Measurements from ENCODE around the gene MCL1.

MCL1 gene

DNA sequence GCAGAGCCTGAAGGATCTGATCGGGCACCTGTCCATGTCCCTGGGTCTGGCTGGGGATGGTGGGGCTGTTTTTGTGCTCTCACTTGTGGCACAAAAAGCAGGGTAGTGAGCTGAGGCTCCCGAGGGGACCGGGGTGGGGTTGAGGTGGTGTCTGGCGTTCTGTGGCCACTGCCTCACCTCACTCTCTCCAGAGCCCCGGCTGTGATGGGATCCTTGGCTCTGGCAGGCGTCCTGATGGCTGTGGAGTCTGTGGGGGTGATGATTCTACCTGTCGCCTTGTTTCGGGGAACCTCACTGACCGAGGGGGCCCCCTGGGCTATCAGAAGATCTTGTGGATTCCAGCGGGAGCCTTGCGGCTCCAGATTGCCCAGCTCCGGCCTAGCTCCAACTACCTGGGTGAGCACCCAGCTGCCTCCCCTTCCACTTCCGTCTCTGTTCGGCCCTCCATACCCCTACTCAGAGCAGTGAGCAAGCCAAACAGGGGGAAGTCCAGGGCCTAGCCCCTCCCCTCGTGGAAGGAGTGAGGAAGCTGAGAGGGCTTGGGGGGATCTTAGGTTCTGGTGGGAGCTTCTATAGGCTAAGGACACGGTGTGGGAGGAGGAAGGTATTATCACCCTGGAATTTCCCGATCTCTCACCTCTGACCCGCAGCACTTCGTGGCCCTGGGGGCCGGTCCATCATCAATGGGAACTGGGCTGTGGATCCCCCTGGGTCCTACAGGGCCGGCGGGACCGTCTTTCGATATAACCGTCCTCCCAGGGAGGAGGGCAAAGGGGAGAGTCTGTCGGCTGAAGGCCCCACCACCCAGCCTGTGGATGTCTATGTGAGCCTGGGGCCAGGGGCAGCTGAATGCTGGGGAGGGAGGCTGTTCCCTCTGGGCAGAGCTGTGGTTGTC, 23.2 kb downstream of the MCL1 start:
- no peak for DNase-seq (ENCODE audit: low spot score)

DNA sequence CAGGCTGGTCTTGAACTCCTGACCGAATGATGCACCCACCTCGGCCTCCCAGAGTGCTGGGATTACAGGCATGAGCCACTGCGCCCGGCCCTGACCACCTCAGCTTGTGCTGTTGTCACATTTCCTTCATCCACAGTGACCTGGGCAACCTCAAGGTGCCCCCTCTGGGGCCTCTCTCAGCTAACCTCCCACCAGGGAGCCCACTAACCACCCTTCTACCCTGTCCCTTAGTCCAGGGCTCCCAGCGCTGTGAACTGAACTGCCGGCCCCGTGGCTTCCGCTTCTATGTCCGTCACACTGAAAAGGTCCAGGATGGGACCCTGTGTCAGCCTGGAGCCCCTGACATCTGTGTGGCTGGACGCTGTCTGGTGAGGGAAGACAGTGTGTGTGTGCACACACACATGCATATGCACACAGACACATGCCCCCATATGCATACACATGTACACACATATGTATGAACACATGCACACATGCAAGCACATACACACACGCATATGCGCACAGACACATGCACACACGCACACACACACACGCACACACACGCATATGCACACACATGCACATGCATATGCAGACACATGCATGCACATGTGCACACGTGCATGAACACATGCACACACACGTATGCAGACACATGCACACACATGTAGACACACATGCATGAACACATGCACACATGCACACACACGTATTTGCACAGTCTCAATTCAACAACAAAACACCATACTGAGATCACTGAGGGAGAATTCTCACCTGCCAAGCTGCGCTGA, 24.0 kb downstream of the MCL1 start:
- DNase-seq (ENCODE audit: low spot score): no peak

DNA sequence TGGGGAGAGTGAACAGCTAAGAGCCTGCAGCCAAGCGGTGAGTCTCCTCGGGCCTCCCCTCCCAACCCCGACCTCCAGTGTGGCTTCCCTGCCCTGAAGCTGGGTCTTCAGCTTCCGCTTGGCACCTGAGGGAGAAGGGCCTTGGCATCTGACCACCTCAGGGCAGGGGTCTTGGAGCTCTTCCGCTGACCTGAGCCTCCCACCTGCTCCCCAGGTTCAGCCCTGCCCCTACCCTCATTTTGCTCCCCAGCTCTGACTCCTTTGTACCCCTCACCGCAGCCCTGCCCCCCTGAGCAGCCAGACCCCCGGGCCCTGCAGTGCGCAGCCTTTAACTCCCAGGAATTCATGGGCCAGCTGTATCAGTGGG, 25.3 kb downstream of the MCL1 start:
- no peak for DNase-seq (ENCODE audit: low spot score)

DNA sequence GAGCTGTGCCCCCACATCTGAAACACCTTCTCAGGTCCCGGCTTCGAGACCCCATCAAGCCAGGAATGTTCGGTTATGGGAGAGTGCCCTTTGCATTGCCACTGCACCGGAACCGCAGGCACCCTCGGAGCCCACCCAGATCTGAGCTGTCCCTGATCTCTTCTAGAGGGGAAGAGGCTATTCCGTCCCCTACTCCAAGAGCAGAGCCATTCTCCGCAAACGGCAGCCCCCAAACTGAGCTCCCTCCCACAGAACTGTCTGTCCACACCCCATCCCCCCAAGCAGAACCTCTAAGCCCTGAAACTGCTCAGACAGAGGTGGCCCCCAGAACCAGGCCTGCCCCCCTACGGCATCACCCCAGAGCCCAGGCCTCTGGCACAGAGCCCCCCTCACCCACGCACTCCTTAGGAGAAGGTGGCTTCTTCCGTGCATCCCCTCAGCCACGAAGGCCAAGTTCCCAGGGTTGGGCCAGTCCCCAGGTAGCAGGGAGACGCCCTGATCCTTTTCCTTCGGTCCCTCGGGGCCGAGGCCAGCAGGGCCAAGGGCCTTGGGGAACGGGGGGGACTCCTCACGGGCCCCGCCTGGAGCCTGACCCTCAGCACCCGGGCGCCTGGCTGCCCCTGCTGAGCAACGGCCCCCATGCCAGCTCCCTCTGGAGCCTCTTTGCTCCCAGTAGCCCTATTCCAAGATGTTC, 25.9 kb downstream of the MCL1 start:
- no peak for DNase-seq (ENCODE audit: low spot score)

DNA sequence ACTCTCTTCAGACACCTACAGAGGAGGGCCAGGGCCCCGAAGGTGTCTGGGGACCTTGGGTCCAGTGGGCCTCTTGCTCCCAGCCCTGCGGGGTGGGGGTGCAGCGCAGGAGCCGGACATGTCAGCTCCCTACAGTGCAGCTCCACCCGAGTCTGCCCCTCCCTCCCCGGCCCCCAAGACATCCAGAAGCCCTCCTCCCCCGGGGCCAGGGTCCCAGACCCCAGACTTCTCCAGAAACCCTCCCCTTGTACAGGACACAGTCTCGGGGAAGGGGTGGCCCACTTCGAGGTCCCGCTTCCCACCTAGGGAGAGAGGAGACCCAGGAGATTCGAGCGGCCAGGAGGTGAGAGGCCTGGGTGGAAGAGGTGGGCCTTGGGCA, 26.5 kb downstream of the MCL1 start:
- no peak for DNase-seq (ENCODE audit: low spot score)

DNA sequence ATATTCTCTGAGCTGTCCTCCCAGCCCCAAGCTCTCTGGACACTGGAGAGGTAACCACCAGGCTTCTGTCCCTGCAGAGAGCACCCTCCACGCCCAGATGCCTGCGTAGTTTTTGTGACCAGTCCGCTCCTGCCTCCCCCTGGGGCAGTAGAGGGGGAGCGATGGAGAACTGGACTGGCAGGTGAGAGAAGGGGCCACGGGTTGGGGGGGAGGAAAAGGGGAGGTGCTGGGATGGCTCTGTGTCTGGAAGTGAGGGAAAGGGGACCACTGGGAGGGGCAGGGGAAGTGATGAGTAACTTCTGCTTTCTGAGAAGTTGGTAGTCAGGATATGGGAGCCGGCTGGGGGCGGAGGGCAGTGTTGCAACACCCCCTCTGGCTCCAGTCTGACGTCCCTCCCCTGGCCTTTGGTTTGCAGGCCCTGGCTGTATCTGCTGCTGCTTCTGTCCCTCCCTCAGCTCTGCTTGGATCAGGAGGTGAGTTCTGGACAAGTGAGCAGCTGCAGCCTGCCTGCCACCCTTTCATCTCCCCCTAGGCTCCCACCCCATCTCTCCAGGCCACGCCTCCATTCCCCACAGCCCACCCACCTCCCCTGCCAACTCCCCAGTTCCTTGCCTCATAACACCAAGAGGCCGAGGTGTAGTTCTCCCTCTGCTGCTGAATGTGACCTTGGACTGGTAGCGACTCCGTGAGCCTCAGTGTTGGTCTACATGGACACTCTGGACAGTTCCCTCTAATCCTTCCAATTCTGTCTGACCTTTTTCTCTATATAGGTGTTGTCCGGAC, 27.1 kb downstream of the MCL1 start:
- no peak for DNase-seq (ENCODE audit: low spot score)

DNA sequence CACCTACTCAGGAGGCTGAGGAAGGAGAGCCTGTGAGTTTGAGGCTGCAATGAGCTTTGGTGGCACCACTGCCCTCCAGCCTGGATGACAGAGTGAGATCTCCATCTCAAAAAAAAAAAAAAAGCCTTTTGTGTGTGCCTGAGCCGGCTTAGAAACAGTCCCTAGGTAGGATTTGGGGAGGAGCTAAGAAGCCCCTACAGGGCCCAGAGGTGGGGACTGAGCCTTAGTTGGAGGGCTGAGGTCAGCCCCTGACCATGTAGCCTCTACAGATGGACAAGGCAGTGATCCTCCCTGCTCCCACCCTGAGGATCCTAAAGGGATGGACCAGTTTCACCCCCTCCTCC, 27.7 kb downstream of the MCL1 start:
- no peak for DNase-seq (ENCODE audit: low spot score)

DNA sequence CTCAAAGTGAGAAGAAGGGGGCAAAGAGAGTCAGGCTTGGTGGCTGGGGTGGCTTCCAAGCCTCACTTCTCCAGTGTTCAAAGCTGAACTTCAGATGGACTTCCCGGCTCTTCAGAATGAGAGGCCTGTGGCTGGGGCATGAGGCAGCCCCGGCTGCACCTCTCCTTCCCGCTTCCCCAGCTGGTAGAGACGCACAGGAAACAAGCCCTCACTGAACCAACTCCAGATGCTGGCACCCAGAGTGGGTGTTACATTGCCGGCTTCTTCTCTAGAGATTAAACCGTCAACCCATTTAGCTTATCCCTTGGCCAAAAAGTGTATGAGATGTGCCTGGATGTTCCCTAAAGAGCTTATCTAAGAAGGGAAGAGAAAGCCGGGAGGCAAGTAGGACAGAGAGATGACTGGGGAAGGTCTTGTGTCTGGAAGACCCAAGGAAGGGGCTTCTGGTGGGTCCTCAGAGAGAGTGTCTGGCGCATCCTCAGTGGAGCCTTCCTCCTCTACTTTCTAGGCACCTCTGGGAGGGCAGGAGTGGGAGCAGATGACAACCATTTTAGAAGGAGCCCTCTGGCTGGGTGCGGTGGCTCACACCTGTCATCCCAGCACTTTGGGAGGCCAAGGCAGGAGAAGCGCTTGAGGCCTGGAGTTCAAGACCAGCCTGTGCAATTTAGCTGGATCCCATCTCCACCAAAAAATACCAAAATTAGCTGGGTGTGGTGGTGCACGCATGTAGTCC, 28.2 kb downstream of the MCL1 start:
- no peak for DNase-seq (ENCODE audit: low spot score)

DNA sequence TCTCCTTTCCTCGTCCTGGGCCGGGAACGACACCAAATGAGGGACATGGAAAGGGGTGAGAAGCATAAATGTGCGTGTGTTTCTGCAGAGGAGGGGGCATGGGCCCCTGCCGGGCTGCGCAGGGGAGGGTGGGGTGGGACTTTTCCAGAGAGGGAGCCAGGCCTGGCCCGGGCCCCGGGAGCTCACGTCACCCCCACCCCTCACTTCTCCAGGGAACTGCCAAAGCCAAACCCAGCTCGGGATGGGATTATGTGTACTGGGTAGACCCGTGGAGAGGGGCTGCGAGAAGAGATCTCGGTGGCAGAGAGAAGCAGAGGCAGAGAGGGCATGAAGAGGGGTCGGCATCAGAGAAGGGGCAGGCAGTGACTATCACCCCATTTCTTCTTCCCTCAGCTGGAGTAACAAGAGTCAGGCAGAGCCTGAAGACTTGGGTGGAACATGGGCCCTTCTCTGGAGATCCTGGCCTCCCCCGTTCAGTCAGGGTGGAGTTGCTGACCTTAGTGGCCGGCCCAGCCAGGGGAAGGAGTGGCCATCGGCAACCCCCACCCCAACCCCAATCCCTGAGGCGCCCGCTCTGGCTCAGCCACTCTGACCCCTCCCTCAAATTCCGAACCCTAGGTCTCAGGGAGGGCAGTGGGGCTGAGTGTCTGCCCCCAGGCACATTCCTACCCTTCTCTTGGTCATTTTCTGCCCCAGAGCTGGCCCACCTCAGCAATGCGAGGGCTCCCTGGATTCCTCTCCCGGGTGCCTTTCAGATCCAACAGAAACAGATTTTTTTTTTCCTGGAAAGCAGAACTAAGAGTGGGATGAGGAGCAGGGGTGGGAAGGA, 29.0 kb downstream of the MCL1 start:
- no peak for DNase-seq (ENCODE audit: low spot score)

DNA sequence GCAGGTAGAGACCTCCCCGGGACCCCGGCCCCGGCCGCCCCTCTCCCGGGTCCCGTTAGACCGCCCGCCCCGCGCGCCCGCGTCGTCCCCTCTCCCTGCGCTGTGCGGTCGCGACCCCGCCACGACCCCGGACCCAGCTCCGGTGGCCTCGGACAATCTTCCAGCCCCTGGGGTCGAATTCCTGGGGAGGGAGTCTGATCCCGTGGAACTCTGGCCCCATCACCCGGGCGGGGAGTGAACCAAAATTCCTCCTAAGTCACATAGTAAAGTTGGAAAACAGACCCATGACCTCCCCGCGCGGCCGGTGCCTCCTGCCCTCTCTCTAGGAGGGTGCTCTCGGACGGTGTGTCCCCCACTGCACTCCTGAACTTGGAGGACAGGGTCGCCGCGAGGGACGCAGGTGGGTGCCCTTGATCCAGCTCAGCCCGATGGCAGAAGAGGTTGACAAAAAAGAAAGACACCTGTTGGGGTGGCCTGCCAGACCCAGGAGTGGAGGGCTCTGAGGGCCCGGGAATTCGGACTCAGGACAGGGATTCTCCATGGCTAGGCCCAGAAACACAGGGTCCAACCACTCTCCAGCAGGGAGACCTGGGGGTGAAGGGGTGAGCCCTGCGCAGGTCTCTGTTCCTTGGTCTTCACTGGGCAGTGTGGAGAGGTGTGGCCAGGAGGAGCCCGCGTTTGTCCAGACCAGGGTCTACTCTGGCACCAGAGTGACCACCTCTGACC, 29.8 kb downstream of the MCL1 start:
- DNase-seq (ENCODE audit: low spot score): no peak

DNA sequence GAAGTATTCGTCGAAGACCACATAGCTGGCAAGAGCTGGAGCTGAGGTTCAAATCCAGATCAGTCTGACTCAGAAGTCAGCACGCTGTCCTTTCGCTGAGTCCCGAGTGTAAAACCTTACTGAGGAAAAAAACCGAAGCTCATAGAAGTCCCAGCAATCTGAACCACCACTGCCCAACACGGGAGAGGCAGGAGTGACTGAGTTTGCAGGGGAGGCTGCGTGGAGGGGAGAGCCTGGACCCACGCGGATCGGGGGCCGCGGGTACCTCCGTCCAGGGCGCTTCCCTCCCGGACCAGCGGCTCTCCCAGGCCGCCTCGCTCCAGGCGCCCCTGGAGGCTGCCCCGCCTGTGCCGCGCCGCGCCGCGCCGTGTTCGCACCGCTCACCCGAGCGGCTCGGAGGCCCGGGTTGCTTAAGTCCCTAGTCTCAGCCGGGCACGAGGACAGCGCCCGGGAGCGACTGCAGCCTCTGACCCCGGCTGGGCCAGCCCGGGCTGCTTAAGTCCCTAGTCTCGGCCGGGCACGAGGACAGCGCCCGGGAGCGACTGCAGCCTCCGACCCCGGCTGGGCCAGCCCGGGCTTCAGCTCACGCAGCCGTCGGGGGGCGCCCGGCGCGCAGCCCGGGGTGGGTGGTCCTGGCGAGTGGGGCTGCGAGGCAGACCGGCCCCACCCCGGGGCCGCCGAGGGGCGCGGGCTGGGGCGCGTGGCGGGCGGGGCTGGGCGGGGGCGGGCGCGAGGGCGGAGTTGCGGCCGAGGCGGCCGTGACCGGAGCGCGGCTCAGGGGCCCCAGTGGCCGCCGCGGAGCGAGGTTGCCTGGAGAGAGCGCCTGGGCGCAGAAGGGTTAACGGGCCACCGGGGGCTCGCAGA, 30.5 kb downstream of the MCL1 start, which contains the start of gene ADAMTSL4:
TSS of gene ADAMTSL4 (plus strand) at position 777 of the 864 bp plus-strand sequence. CDS start 2,881 bp downstream, outside the sequence.
- DNase-seq (ENCODE audit: low spot score): no peak

DNA sequence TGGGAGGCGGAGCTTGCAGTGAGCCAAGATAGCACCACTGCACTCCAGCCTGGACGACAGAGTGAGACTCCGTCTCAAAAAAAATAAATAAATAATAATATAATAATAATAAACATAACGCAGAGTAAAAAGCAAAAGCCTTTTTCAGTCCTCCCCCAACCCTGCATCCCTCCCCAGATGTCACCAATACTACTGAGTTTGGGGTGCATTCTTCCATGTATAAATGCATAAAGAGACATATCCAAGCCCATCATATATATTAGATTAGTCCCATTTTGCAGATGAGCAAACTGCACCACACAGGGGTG, 31.1 kb downstream of the MCL1 start:
- DNase-seq (ENCODE audit: low spot score): no peak

DNA sequence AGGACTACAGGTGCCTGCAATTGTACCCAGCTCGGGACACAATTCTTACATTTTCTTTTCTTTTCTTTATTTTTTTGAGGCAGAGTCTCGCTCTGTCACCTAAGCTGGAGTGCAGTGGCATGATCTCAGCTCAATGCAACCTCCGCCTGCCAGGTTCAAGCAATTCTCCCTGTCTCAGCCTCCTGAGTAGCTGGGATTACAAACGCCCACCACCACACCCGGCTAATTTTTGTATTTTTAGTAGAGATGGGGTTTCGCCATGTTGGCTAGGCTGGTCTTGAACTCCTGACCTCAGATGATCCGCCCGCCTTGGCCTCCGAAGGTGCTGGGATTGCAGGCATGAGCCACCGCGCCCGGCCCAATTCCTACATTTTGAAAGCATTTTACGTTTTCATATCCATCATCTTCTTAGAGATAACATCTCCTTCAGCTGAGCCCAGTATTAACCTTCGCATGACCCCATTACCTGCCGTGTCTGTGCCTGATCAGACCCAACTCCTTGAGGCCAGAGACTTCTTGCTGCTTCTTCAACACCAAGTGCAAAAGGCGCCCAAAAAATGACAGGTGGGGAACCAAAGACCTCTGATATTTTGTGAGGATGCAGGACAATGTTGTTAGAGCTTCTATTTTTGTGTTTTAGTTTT, 33.0 kb downstream of the MCL1 start:
- no peak for DNase-seq (ENCODE audit: low spot score)

DNA sequence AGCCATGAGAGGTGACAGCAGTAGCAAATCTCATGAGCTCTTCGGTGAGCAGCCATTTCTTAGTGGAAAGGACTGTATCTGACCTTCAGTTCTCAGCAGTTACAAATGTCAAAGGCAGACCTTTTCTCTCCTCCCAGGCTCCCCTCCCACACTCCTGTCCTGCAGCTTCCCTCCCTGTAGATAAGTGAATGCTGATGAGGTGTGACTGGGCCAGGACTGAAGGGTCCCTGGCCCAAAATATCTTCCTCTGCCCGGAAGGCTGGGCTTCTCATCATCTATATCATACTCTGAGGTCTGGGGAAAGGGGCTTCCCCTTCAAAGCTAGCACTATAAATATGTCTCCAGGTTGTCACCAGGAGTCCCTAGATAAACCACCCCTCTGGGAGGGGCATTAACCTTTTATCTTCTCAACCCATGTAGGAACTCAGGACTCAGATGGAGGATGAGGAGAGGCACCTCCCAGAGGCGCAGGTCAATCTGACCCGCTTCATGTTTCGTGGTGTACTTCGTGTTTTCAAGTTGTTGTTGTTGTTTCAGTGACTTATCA, 33.9 kb downstream of the MCL1 start:
- DNase-seq (ENCODE audit: low spot score): no peak

DNA sequence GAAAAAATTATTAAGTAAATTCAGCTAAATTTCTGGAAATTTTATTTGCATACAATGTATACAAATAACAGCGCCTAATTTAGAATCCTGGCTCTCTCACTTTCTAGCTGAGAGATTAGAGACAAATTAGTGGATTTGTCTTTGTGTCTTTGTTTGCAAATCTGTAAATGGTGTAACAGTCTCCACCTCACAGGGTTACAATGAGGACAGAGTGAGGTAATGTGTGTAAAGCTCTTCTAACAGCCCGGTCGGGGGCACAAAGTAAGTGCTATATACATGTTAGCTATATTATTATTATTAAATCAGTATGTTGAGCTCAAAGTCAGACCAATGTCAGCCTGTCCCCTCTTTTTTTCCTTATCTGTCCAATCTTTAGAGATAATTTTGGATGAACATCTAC, 35.2 kb downstream of the MCL1 start:
- no peak for DNase-seq (ENCODE audit: low spot score)

DNA sequence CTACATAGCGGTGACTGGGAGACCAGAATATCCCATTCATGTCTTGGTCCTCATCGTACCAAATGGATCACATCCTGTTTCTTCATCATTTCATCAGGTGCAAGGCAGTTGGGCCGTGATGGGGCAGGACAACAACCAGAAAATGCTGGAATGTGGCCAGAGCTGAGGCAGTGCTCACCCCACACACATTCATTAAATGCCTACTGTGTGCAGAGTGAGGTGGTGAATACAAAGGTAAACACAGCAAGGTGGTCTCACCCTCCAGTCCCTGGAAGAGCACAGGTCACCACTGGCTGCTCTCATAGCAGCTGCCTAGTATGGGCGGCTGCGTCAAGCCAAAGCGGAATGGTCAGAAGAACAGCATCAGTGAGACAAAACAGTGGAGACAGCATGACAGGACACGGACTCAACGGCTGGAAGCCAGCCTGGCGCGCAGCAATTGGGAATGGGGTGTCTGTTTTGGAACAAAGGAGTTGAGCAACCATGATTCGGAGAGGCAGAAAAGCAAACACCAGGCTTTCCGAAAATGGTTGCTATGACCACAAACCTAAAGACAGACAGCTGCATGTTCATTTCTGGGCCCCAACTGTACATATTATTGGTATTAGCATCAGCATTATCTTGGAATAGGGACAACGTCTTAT, 35.8 kb downstream of the MCL1 start:
- no peak for DNase-seq (ENCODE audit: low spot score)

Data from NAMALWA (cell line).